Left ventricle myocardium inferior (tissue), 1 donor: ENCODE data around the gene GPX2. TPM values are rescaled to one million over a fixed set of nuclear protein-coding genes. Genes with fewer than 3 reads are reported as not detected.

Experiments
- DNase-seq: peaks from one replicate; pipeline ENCODE4 v3.0.0-alpha.2; 2020
- H3K27ac ChIP-seq: fragments of 200-600 bp; replicated peaks from 2 replicates; pipeline ENCODE4 v1.8.0; 2021
- H3K27me3 ChIP-seq: fragments of 200-600 bp; 2 replicates; pipeline ENCODE4 v1.8.0; 2021; ENCODE audit warnings: low read depth
- H3K36me3 ChIP-seq: fragments of 200-600 bp; 2 replicates; pipeline ENCODE4 v1.8.0; 2021
- H3K4me1 ChIP-seq: fragments of 200-600 bp; 2 replicates; pipeline ENCODE4 v1.8.0; 2021
- H3K4me3 ChIP-seq: fragments of 200-600 bp; 2 replicates; pipeline ENCODE4 v1.8.0; 2021; ENCODE audit warnings: mild to moderate bottlenecking, moderate library complexity
- H3K9me3 ChIP-seq: fragments of 200-600 bp; replicated peaks from 2 replicates; pipeline ENCODE4 v1.8.0; 2021
- intact Hi-C: fragments of 100-400 bp; cut with micrococcal nuclease; formaldehyde crosslinking; loops from one replicate; pipeline ENCODE4 v1.11.0; 2022
- total RNA-seq: library from RNA; stranded (reverse); fragmentation: NEBNext Ultra II Directional; extraction: Animal tissue kit (Norgen Biotek cat#: 25700); gene quantifications from one replicate; pipeline ENCODE4 v1.2.1, GENCODE V29; 2021
- TF ChIP-seq, protein P1 (sequence below): fragments of 200-600 bp; IDR thresholded peaks from 2 replicates; pipeline ENCODE4 v1.8.0; 2021; ENCODE audit warnings: antibody characterized with exemption, mild to moderate bottlenecking, borderline replicate concordance
- donor health status: DM: no; HTN: yes; CAD: no; lungs with severe emphysema.

The GPX2 gene
- total RNA-seq, 1 donor from 2014 or later: not detected

- Histone ChIP-seq H3K36me3 (no peaks in the 10 kb centered on the region), H3K4me3 (peak within 1 kb of the TSS; percentile 86), H3K27ac (no peak within 1 kb of the TSS), H3K9me3 (no peaks in the 10 kb centered on the region), H3K27me3 (no peaks in the 10 kb centered on the region), H3K4me1 (peaks cover 19% of the 10 kb centered on the region)
- DNase-seq: peak; percentile 39
- TF ChIP-seq, protein P1, sequence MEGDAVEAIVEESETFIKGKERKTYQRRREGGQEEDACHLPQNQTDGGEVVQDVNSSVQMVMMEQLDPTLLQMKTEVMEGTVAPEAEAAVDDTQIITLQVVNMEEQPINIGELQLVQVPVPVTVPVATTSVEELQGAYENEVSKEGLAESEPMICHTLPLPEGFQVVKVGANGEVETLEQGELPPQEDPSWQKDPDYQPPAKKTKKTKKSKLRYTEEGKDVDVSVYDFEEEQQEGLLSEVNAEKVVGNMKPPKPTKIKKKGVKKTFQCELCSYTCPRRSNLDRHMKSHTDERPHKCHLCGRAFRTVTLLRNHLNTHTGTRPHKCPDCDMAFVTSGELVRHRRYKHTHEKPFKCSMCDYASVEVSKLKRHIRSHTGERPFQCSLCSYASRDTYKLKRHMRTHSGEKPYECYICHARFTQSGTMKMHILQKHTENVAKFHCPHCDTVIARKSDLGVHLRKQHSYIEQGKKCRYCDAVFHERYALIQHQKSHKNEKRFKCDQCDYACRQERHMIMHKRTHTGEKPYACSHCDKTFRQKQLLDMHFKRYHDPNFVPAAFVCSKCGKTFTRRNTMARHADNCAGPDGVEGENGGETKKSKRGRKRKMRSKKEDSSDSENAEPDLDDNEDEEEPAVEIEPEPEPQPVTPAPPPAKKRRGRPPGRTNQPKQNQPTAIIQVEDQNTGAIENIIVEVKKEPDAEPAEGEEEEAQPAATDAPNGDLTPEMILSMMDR: no peak
- intact Hi-C loops: no loop called here
These were observed 29.6 kb upstream of the GPX2 start, which contains the start of gene RAB15 for GRCh38 chr14:64971943-64972791. RAB15 (minus strand) TSS chr14:64972336; CDS start chr14:64972076, 260 bp downstream.

DNA sequence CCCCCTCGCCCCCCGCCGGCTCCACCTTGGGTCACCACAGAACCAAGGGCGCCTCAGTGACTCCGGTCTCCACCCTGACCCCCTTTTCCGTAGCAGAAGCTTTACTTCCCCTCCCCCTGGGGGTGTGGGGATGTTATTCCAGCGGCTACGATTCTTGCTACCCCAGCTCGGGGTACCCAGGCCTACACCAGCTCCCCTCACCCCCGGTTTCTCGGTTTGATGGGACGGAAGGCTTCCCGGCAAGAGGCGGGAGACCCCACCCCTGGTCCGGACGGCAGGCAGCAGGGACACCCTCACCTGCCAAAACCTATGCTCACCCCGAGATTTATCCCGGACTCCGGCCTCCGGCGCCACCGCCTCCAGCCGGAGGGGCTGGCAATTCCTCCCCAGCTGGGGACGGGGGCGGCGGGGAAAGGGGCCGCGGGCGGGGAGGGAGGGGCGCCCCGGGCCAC, 29.0 kb upstream of the GPX2 start:
- no peaks in the 10 kb centered on the region for H3K27me3 ChIP-seq
- TF ChIP-seq, protein P1: no peak
- no peaks in the 10 kb centered on the region for H3K9me3 ChIP-seq
- no peak for DNase-seq
- no peaks in the 10 kb centered on the region for H3K36me3 ChIP-seq
- intact Hi-C loops: no loop called here
- H3K4me1 ChIP-seq: peaks cover 19% of the 10 kb centered on the region
- no peak overlapping the region for H3K27ac ChIP-seq
- H3K4me3 ChIP-seq: peak overlapping the region; percentile 86

- H3K4me1 ChIP-seq: peaks cover 19% of the 10 kb centered on the region
- no peaks in the 10 kb centered on the region for H3K27me3 ChIP-seq
- H3K9me3 ChIP-seq: no peaks in the 10 kb centered on the region
- peak overlapping the region; percentile 86 for H3K4me3 ChIP-seq
- DNase-seq: no peak
- TF ChIP-seq, protein P1: no peak
- intact Hi-C loops: no loop called here
- H3K36me3 ChIP-seq: no peaks in the 10 kb centered on the region
- no peak overlapping the region for H3K27ac ChIP-seq
These were observed 28.4 kb upstream of the GPX2 start for GRCh38 chr14:64970776-64971477.

- Histone ChIP-seq H3K27ac (no peak overlapping the region), H3K4me1 (peaks cover 19% of the 10 kb centered on the region), H3K27me3 (no peaks in the 10 kb centered on the region), H3K9me3 (no peaks in the 10 kb centered on the region), H3K4me3 (no peak overlapping the region), H3K36me3 (no peaks in the 10 kb centered on the region)
- intact Hi-C loops: no loop called here
- TF ChIP-seq, protein P1: no peak
- no peak for DNase-seq
These were observed 27.5 kb upstream of the GPX2 start for GRCh38 chr14:64970041-64970440.

DNA sequence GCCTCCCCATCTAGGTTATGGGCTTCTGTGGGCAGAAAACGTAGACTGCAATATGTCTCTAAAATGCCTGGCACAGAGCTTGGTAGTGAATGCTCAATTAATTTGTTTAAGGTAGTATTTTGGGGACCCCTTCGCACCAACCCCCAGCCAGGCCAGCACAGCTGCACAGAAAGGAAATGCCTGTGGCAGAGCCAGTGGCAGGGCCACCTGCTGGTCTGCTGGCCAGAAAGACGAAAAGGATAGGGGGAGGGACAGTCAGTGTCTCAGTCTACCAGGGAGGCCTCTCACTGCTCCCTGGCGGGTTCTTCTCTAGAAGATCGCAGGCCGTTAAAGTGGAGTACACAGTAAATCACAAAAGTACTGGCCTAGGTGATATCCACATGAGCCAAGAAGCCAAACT, 26.1 kb upstream of the GPX2 start:
- Histone ChIP-seq H3K9me3 (no peaks in the 10 kb centered on the region), H3K36me3 (no peaks in the 10 kb centered on the region)

More for the DNA sequence above, 26.1 kb upstream of the GPX2 start:
- Histone ChIP-seq H3K27me3 (no peaks in the 10 kb centered on the region), H3K27ac (no peak overlapping the region), H3K4me3 (no peak overlapping the region), H3K4me1 (peaks cover 19% of the 10 kb centered on the region)
- no peak for DNase-seq
- TF ChIP-seq, protein P1: no peak
- intact Hi-C loops: no loop called here
